Calu3 (cell line): ENCODE data around the gene ITPKB. TPM values are rescaled to one million over a fixed set of nuclear protein-coding genes. Genes with fewer than 3 reads are reported as not detected.

ENCODE experiments used
- BruUV-seq: library from RNA; stranded (reverse); fragments of 400-500 nt; replicated peaks from 2 replicates; lab custom pipeline; 2021; lab: Mats Ljungman, UMichigan
- CTCF ChIA-PET: fragments of 300-600 bp; sonication (Branson Sonifier 250); formaldehyde crosslinking; loops from one replicate; lab custom pipeline; 2022; ENCODE audit warnings: antibody characterized with exemption; lab: Charles Lee
- DNase-seq: peaks from one replicate; pipeline ENCODE4 v3.0.0; 2022
- H3K27ac Mint-ChIP-seq: one replicate; pipeline ENCODE4 v1.8.0; 2022; ENCODE audit warnings: mixed read lengths; ENCODE audit not compliant: unreplicated experiment
- H3K27me3 Mint-ChIP-seq: one replicate; pipeline ENCODE4 v1.8.0; 2022; ENCODE audit warnings: mixed read lengths; ENCODE audit not compliant: unreplicated experiment
- H3K36me3 Mint-ChIP-seq: one replicate; pipeline ENCODE4 v1.8.0; 2022; ENCODE audit warnings: mild to moderate bottlenecking, moderate library complexity, mixed read lengths; ENCODE audit not compliant: insufficient read depth, unreplicated experiment
- H3K4me1 Mint-ChIP-seq: one replicate; pipeline ENCODE4 v1.8.0; 2022; ENCODE audit warnings: mild to moderate bottlenecking, low read depth, mixed read lengths; ENCODE audit not compliant: unreplicated experiment
- H3K4me3 Mint-ChIP-seq: one replicate; pipeline ENCODE4 v1.8.0; 2022; ENCODE audit warnings: mild to moderate bottlenecking, low read depth, moderate library complexity, mixed read lengths; ENCODE audit not compliant: unreplicated experiment
- H3K9me3 Mint-ChIP-seq: one replicate; pipeline ENCODE4 v1.8.0; 2022; ENCODE audit warnings: low read depth, mixed read lengths; ENCODE audit not compliant: unreplicated experiment
- intact Hi-C: fragments of 100-400 bp; cut with micrococcal nuclease; formaldehyde crosslinking; loops from one replicate; pipeline ENCODE4 v1.10.0; 2022; ENCODE audit not compliant: unreplicated experiment
- total RNA-seq: library from RNA; stranded (reverse); gene quantifications from 2 replicates; pipeline ENCODE4 v1.2.3, GENCODE V29; 2022
- TF ChIP-seq, protein P1 (sequence below): fragments of 200-600 bp; IDR thresholded peaks from one replicate; pipeline ENCODE4 v1.8.0; 2022; ENCODE audit warnings: antibody characterized with exemption; ENCODE audit not compliant: unreplicated experiment

The ITPKB gene
- total RNA-seq, 1 experiment from 2014 or later = 11.8 TPM

- BruUV-seq = no TSS peak
These were observed 89.3 kb downstream of the ITPKB start for GRCh38 chr1:226649780-226650179.

DNA sequence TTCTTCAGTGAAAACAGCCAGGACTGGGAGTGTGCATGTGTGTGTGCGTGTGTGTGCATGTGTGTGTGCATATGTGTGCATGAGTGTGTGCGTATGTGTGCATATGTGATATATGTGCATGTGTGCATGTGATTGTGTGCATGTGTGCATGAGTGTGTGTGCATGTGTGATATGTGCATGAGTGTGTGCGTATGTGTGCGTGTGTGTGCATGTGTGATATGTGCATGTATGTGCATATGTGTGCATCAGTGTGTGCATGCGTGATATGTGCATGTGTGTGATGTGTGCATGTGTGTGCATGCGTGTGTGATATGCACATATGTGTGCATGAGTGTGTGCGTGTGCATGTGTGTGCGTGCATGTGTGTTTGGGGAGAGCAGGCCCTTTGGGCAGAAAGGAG is 89.8 kb downstream of the ITPKB start:
- TF ChIP-seq, protein P1, sequence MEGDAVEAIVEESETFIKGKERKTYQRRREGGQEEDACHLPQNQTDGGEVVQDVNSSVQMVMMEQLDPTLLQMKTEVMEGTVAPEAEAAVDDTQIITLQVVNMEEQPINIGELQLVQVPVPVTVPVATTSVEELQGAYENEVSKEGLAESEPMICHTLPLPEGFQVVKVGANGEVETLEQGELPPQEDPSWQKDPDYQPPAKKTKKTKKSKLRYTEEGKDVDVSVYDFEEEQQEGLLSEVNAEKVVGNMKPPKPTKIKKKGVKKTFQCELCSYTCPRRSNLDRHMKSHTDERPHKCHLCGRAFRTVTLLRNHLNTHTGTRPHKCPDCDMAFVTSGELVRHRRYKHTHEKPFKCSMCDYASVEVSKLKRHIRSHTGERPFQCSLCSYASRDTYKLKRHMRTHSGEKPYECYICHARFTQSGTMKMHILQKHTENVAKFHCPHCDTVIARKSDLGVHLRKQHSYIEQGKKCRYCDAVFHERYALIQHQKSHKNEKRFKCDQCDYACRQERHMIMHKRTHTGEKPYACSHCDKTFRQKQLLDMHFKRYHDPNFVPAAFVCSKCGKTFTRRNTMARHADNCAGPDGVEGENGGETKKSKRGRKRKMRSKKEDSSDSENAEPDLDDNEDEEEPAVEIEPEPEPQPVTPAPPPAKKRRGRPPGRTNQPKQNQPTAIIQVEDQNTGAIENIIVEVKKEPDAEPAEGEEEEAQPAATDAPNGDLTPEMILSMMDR = no peak
- CTCF ChIA-PET = no interaction called here
- Mint-ChIP-seq H3K9me3 (no peaks in the 10 kb centered on the region), H3K4me1 (peaks cover 13% of the 10 kb centered on the region), H3K27ac (no peak overlapping the region), H3K27me3 (no peaks in the 10 kb centered on the region), H3K4me3 (no peak overlapping the region), H3K36me3 (no peaks in the 10 kb centered on the region)
- no TSS peak for BruUV-seq
- DNase-seq = no peak
- intact Hi-C loops = no loop called here

More at GRCh38 chr1:226649780-226650179, 89.3 kb downstream of the ITPKB start:
- Mint-ChIP-seq H3K4me3 (no peak overlapping the region), H3K27me3 (no peaks in the 10 kb centered on the region), H3K36me3 (no peaks in the 10 kb centered on the region), H3K4me1 (peaks cover 12% of the 10 kb centered on the region), H3K9me3 (no peaks in the 10 kb centered on the region), H3K27ac (no peak overlapping the region)
- CTCF ChIA-PET = interaction anchor here (0.6 kb wide), 1 partner anchor 25 kb away, joined by 5 read pairs; no protein-coding TSS in a partner anchor
- DNase-seq = no peak
- intact Hi-C loops = no loop called here
- TF ChIP-seq, protein P1 = no peak

GRCh38 chr1:226648421-226648820 is 90.7 kb downstream of the ITPKB start:
- no peak for DNase-seq
- CTCF ChIA-PET = no interaction called here
- no TSS peak for BruUV-seq
- no peaks in the 10 kb centered on the region for H3K27me3 Mint-ChIP-seq
- no peaks in the 10 kb centered on the region for H3K36me3 Mint-ChIP-seq
- TF ChIP-seq, protein P1 = no peak
- H3K27ac Mint-ChIP-seq = no peak overlapping the region
- H3K4me1 Mint-ChIP-seq = peaks cover 21% of the 10 kb centered on the region
- H3K9me3 Mint-ChIP-seq = no peaks in the 10 kb centered on the region
- intact Hi-C loops = no loop called here
- no peak overlapping the region for H3K4me3 Mint-ChIP-seq

GRCh38 chr1:226647719-226648118 is 91.4 kb downstream of the ITPKB start:
- CTCF ChIA-PET = no interaction called here
- Mint-ChIP-seq H3K4me3 (no peak overlapping the region), H3K4me1 (peaks cover 28% of the 10 kb centered on the region), H3K27ac (no peak overlapping the region), H3K9me3 (no peaks in the 10 kb centered on the region), H3K36me3 (no peaks in the 10 kb centered on the region), H3K27me3 (no peaks in the 10 kb centered on the region)
- TF ChIP-seq, protein P1 = no peak
- intact Hi-C loops = no loop called here
- no TSS peak for BruUV-seq
- DNase-seq = no peak
